NK-92 (cell line): Measurements from ENCODE around the gene C14orf93.

ENCODE experiments used
- DNase-seq: peaks from one replicate; lab custom pipeline; 2025; ENCODE audit not compliant: unreplicated experiment; lab: John Stamatoyannopoulos, UW

Gene C14orf93

DNA sequence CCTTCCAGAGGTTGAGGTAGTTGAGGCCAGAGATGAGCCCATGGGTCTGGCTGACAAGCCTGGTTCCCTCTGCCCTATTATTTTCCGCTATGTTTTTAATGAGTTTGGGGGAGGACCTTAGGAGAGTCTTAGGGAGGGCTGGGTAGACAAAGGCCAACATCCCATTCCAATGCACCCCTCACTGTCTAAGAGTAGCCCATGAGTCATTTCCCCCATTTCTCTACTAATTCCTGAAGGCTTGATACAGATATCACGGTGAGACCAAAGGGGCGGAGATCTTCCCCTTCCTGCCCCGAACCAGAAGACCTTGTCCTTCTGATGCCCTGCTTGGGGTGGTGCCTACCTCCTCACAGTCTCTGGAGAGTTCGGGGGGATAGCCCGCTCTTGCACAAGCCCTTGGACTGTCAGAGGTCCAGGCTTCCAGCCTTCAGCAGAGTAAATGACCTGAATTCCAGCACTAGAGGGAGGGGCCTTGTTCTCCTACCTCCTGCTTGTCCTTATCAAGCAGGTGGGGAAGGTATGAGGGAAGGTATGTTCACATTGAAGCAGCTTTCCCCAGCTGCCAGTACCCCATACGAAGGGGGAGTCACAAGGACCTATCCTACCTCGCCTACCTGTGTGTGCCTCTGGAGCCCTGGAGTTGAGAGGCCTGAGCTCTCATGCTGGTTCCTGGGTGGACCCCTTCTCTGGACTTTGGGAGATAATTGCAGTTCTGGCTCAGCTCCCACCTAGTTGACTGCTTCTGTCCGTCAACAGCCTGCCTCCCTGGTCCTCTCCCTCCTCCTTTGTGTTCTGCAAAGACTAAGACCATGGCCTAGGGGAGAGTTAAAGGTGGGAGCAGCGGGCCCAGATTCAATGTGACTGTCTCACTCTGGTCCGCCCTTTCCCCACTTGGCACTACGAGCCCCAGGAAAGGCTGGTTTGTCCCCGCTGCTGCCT is 35.7 kb upstream of the C14orf93 start:
- no peak for DNase-seq

DNA sequence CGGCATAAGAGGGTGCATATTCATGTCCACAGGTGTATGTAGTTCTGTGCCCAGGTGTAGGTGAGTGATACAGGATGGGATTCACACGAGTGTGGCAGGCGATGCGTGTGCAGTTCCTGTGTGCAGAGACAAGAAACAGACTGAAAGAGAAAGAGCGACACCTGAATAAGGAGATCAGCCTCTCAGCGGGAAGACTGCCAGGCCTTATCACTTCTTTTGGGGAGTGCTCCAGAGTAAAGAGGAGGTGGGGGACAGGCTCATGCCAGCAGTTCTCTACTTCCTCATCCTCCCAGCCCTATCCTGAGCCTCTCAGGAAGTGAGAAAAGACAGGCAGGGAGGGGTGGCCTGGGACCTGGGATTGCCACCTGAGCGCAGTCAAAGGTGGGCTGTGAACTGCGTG is 34.9 kb upstream of the C14orf93 start:
- DNase-seq = no peak

DNA sequence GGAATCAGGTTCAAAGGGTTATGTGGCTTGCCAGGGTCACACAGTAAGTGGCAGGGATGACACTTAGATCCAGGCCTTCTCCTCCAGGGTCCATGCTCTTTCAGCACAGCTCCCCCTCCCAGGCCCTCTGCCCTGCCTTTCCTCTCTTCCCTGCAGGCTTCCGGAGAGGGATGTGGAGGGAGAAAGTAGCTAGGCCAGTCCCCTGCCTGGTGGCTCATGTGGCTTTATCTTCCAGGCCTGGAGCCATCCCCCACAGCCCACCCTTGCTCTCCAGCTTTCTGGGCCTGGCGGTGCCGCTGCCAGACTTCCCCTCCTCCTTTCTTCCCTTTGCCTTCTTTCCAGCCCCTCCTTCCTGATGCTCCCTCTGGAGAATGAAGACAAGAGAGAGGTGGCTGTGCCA is 33.8 kb upstream of the C14orf93 start:
- no peak for DNase-seq

GRCh38 chr14:23043145-23043544 is 33.2 kb upstream of the C14orf93 start:
- no peak for DNase-seq

DNA sequence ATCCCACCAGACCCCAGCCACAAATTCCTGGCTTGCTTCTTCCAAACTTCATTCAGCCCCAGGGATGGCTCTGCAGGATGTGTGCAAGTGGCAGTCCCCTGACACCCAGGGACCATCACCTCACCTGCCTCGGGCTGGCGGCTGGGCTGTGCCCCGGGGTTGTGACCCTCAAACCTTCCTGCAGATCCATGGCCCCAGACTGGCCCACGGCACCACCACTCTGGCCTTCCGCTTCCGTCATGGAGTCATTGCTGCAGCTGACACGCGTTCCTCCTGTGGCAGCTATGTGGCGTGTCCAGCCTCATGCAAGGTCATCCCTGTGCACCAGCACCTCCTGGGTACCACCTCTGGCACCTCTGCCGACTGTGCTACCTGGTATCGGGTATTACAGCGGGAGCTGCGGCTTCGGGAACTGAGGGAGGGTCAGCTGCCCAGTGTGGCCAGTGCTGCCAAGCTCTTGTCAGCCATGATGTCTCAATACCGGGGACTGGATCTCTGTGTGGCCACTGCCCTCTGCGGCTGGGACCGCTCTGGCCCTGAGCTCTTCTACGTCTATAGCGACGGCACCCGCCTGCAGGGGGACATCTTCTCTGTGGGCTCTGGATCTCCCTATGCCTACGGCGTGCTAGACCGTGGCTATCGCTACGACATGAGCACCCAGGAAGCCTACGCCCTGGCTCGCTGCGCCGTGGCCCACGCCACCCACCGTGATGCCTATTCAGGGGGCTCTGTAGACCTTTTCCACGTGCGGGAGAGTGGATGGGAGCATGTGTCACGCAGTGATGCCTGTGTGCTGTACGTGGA is 32.4 kb upstream of the C14orf93 start, which contains the start of gene PSMB11:
PSMB11 (plus strand) TSS at position 51 of the 804 bp plus-strand sequence; CDS start at position 65, 14 bp downstream.
- no peak for DNase-seq

GRCh38 chr14:23041729-23042128 is 31.8 kb upstream of the C14orf93 start:
- DNase-seq = no peak

GRCh38 chr14:23040100-23040499 is 30.2 kb upstream of the C14orf93 start:
- DNase-seq = no peak

- DNase-seq = no peak
These were observed 25.6 kb upstream of the C14orf93 start for GRCh38 chr14:23035303-23036144.

DNA sequence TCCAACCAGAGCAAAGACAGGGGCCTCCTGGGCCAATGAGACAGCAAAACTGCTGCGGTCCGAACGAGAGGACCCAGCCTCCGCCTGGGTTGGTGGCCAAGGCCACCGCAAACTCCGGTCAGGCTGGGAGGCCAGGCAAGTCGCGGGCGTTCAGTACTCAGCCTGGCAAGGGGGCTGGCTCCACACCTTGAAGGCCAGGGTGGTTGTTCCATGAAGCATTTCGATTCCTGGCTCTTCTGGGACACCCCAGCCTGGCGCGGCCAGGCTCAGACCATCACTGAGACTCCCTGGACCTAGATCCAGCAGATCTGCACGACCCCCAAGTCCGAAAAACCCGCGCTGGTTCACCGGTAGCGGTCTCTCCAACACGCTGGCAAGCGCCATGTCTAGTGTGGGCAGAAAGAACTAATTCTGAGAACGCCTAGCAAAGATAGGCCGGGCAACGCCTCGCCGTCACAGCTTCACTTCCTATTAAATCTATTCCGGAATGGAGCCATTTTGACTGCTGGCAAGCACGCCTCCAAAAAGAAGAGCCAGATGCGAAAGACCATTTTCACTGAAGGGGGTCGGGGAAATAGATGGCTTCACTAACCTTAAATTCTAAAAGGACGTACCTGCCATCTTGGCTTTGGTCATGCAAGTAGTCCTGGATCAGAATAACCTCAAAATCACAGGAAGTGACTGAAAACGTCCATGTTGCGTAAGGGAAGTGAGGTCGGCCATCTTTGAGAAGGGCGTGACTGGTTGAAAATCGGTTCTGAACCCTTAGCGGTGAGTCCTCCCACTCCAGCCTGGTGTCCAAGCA is 24.8 kb upstream of the C14orf93 start, which contains the start of gene PSMB5:
PSMB5 (minus strand) TSS at position 403 of the 805 bp plus-strand sequence; CDS start at position 384, 19 bp downstream.
- no peak for DNase-seq

DNA sequence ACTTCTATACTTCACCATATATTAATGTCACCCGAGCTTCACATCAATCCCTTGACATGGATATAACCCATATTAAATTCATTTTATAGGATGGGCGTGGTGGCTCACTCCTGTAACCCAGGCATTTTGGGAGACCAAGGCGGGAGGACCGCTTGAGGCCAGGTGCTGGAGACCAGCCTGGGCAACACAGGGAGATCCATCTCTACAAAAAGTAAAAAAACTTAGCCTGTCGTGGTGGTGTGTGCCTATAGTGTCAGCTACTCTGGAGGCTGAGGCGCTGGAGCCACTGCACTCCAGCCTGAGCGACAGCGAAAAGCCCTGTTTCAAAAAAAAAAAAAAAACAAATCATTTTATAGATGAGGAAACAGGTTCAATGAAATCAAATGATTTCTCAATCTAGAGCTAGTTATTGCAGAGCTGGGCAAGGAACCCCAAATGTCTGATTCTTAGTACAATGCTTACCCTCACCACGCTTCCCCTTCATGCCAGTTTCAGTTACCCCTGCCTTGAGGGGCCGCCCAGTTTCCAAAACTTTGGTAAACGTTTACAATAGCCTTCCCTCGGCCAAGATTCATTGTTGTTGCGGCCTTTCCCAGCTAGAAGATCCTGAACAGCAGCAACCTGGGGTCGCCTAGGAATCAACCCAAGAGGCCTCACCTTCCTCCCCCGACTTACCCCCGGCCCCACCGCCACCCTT is 24.0 kb upstream of the C14orf93 start:
- no peak for DNase-seq

GRCh38 chr14:23033251-23033727 is 23.3 kb upstream of the C14orf93 start:
- no peak for DNase-seq

DNA sequence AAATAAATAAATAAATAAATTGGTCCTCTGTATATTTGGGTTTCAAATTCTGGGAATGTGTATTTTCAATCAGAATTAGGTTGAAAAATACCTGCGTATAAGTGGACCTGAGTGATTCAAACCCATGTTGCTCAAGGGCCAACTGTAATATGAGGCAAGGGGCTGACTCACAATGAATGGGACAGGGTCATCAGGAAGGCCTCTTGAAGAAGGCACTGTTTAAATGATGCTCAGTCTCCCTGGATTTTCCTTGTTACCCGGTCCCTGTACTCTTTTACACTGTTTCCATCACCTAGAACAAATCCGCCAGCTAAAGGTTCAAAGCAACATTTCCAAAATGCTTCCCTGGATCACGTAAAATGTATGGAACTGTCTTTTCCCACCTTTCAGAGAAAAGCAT is 21.0 kb upstream of the C14orf93 start:
- no peak for DNase-seq

- DNase-seq = no peak
These were observed 18.9 kb upstream of the C14orf93 start for GRCh38 chr14:23028799-23029198.

- no peak for DNase-seq
These were observed 15.3 kb upstream of the C14orf93 start for GRCh38 chr14:23025151-23025814.

DNA sequence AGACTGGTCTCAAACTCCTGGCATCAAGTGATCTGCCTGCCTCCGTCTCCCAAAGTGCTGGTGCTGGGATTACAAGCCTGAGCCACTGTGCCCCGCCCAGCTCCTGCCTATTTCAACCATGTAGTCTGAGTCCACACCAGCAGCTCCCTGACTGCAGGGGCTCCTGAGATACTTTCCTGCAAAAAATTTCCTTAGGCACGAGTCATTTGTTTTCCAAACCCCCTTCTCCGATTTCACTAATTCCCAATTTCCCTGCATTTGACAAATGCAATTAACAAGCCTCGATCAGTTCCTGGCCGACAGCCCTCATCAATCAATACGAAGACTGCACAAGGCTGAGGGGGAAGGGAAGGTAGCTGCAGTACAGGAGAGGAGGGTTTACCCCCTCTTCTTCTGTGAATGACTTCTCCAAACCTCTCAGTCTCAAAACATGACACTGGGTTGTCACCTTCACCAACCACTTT is 14.7 kb upstream of the C14orf93 start:
- no peak for DNase-seq

- no peak for DNase-seq
These were observed 13.8 kb upstream of the C14orf93 start for GRCh38 chr14:23023795-23024152.

DNA sequence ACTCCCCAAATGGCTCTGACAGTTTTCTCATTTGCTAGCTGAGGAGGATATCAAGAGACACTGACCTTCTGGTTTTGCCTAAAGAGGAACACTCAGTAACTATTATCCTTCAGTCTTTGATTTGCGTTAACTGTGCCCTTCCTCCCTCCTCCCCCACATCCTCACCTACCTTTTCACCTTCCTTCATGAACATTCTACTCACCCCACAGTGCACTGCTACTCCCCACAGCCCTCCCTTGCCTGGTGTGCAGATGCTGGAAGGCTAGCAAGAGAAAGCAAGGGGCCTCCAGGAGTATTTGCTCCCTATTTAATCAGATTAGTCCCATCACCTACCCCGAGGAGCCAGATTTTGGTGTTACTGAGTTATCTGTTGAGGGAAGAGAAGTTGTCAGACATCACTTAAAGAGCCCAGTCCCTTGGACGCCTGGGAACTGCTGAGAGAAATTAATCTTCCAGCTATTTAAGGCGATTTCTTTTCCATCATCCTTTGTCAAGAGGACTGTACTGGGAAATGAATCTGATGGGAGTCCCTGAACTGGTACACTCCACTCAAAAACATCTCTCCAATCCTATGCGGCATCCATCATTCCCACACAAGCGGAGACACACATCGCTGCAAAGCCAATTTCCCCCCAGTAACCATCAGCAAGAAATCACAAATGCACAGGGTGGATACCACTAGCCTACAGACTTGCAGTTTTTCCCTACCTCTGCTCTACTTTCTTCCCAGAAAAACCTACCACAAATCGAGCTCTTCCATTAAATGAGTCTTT is 13.3 kb upstream of the C14orf93 start:
- no peak for DNase-seq

GRCh38 chr14:23021889-23022442 is 12.0 kb upstream of the C14orf93 start:
- DNase-seq = no peak
